ENCODE measurements around the gene RASGRF2.

GRCh38 chr5:81162501-81162900 lies 202.3 kb downstream of the RASGRF2 start:
- TF ChIP-seq, protein P1, sequence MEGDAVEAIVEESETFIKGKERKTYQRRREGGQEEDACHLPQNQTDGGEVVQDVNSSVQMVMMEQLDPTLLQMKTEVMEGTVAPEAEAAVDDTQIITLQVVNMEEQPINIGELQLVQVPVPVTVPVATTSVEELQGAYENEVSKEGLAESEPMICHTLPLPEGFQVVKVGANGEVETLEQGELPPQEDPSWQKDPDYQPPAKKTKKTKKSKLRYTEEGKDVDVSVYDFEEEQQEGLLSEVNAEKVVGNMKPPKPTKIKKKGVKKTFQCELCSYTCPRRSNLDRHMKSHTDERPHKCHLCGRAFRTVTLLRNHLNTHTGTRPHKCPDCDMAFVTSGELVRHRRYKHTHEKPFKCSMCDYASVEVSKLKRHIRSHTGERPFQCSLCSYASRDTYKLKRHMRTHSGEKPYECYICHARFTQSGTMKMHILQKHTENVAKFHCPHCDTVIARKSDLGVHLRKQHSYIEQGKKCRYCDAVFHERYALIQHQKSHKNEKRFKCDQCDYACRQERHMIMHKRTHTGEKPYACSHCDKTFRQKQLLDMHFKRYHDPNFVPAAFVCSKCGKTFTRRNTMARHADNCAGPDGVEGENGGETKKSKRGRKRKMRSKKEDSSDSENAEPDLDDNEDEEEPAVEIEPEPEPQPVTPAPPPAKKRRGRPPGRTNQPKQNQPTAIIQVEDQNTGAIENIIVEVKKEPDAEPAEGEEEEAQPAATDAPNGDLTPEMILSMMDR (IDR thresholded peaks at IDR 0.05) = no peak
- TF ChIP-seq POLR2A (IDR thresholded peaks at IDR 0.05) = no peak
